ENCODE results near the gene SLCO2B1. TPM values are rescaled to one million over a fixed set of nuclear protein-coding genes. Genes with fewer than 3 reads are reported as not detected.

SLCO2B1 gene
- total RNA-seq, 1 experiment from 2014 or later: not detected

- TF ChIP-seq CTCF (IDR thresholded peaks at IDR 0.05; ENCODE audit: unreplicated experiment): no peak
- Mint-ChIP-seq H3K27ac (ENCODE audit: low read depth, unreplicated experiment) (no peak overlapping the region), H3K4me1 (ENCODE audit: insufficient read depth, unreplicated experiment) (no peaks in the 10 kb centered on the region), H3K9me3 (ENCODE audit: unreplicated experiment) (no peaks in the 10 kb centered on the region), H3K27me3 (ENCODE audit: insufficient read depth, unreplicated experiment) (peaks cover 37% of the 10 kb centered on the region), H3K4me3 (ENCODE audit: unreplicated experiment) (no peak overlapping the region), H3K36me3 (ENCODE audit: insufficient read depth, unreplicated experiment) (no peaks in the 10 kb centered on the region)
- no TSS peak for BruUV-seq (replicated peaks)
- ChIA-PET POLR2A (interaction anchor here (0.6 kb wide), 1 partner anchor 15 kb away, joined by 3 read pairs; no protein-coding TSS in a partner anchor), CTCF (no interaction called here)
- no peak for DNase-seq (ENCODE audit: unreplicated experiment)
- intact Hi-C loops (cut with micrococcal nuclease): no loop called here
Observed at GRCh38 chr11:75188671-75189070, 37.8 kb downstream of the SLCO2B1 start.

- DNase-seq (ENCODE audit: unreplicated experiment): no peak
- intact Hi-C loops (cut with micrococcal nuclease): no loop called here
- CTCF ChIA-PET: no interaction called here
- H3K9me3 Mint-ChIP-seq (ENCODE audit: unreplicated experiment): no peaks in the 10 kb centered on the region
- no peak overlapping the region for H3K27ac Mint-ChIP-seq (ENCODE audit: low read depth, unreplicated experiment)
- no peaks in the 10 kb centered on the region for H3K4me1 Mint-ChIP-seq (ENCODE audit: insufficient read depth, unreplicated experiment)
- no peaks in the 10 kb centered on the region for H3K36me3 Mint-ChIP-seq (ENCODE audit: insufficient read depth, unreplicated experiment)
- H3K4me3 Mint-ChIP-seq (ENCODE audit: unreplicated experiment): no peak overlapping the region
- H3K27me3 Mint-ChIP-seq (ENCODE audit: insufficient read depth, unreplicated experiment): peaks cover 33% of the 10 kb centered on the region
- no TSS peak for BruUV-seq (replicated peaks)
- TF ChIP-seq CTCF (IDR thresholded peaks at IDR 0.05; ENCODE audit: unreplicated experiment): no peak
- POLR2A ChIA-PET: interaction anchor here (0.6 kb wide), 1 partner anchor 14 kb away, joined by 3 read pairs; no protein-coding TSS in a partner anchor
Observed at GRCh38 chr11:75189108-75189507, 38.2 kb downstream of the SLCO2B1 start.

- no peak for TF ChIP-seq CTCF (IDR thresholded peaks at IDR 0.05; ENCODE audit: unreplicated experiment)
- Mint-ChIP-seq H3K27ac (ENCODE audit: low read depth, unreplicated experiment) (no peak overlapping the region), H3K9me3 (ENCODE audit: unreplicated experiment) (no peaks in the 10 kb centered on the region), H3K4me3 (ENCODE audit: unreplicated experiment) (no peak overlapping the region), H3K27me3 (ENCODE audit: insufficient read depth, unreplicated experiment) (peaks cover 33% of the 10 kb centered on the region), H3K36me3 (ENCODE audit: insufficient read depth, unreplicated experiment) (no peaks in the 10 kb centered on the region), H3K4me1 (ENCODE audit: insufficient read depth, unreplicated experiment) (no peaks in the 10 kb centered on the region)
- CTCF ChIA-PET: interaction anchor here (0.5 to 0.9 kb wide), 3 partner anchors 49 to 361 kb away, joined by 3 to 5 read pairs (median 3); no protein-coding TSS in a partner anchor
- intact Hi-C loops (cut with micrococcal nuclease): no loop called here
- BruUV-seq (replicated peaks): no TSS peak
- POLR2A ChIA-PET: no interaction called here
- DNase-seq (ENCODE audit: unreplicated experiment): no peak
Observed at GRCh38 chr11:75189911-75190310, 39.0 kb downstream of the SLCO2B1 start.

GRCh38 chr11:75190652-75191329 is 39.9 kb downstream of the SLCO2B1 start:
- no peak for DNase-seq (ENCODE audit: unreplicated experiment)
- CTCF ChIA-PET: interaction anchor here (0.5 to 0.9 kb wide), 3 partner anchors 37 to 360 kb away, joined by 3 to 4 read pairs (median 3); no protein-coding TSS in a partner anchor
- peaks cover 29% of the 10 kb centered on the region for H3K27me3 Mint-ChIP-seq (ENCODE audit: insufficient read depth, unreplicated experiment)
- no peaks in the 10 kb centered on the region for H3K4me1 Mint-ChIP-seq (ENCODE audit: insufficient read depth, unreplicated experiment)
- intact Hi-C loops (cut with micrococcal nuclease): no loop called here
- no peak for TF ChIP-seq CTCF (IDR thresholded peaks at IDR 0.05; ENCODE audit: unreplicated experiment)
- no TSS peak for BruUV-seq (replicated peaks)
- no peaks in the 10 kb centered on the region for H3K9me3 Mint-ChIP-seq (ENCODE audit: unreplicated experiment)
- POLR2A ChIA-PET: no interaction called here
- no peak overlapping the region for H3K27ac Mint-ChIP-seq (ENCODE audit: low read depth, unreplicated experiment)
- H3K4me3 Mint-ChIP-seq (ENCODE audit: unreplicated experiment): no peak overlapping the region
- no peaks in the 10 kb centered on the region for H3K36me3 Mint-ChIP-seq (ENCODE audit: insufficient read depth, unreplicated experiment)

Measured in MCF 10A (cell line).